HEK293 (cell line): ENCODE data around the gene GMDS.

Experiments used
- CTCF ChIA-PET: fragments of 350-600 bp; formaldehyde crosslinking; extraction: SDS; loops from one replicate; lab custom pipeline; 2021; ENCODE audit warnings: antibody characterized with exemption; lab: Yijun Ruan, JAX
- POLR2A ChIA-PET: fragments of 300-600 bp; formaldehyde crosslinking; extraction: SDS; loops from one replicate; lab custom pipeline; 2020; ENCODE audit warnings: antibody characterized with exemption, inconsistent platforms; lab: Yijun Ruan, JAX
- H3K27ac ChIP-seq: fragments of 200-500 bp; sonication (Bioruptor generic); 2 replicates; pipeline ENCODE4 v1.5.1; 2014; ENCODE audit warnings: low read depth, low read length, control low read depth, inconsistent platforms; ENCODE audit errors: extremely low read depth
- H3K36me3 ChIP-seq, 2 experiments: fragments of 200-500 bp in 1 of 2; sonication (Bioruptor generic) in 1 of 2; 1 replicate in 1 of 2; 2 replicates in 1 of 2; pipeline ENCODE4 v1.5.1; 2014 to 2017; ENCODE audit warnings: inconsistent platforms in 2 of 2, low read length in 2 of 2; ENCODE audit not compliant: control insufficient read depth in 2 of 2, insufficient read depth in 1 of 2
- H3K4me1 ChIP-seq: fragments of 200-500 bp; sonication (Bioruptor generic); 2 replicates; pipeline ENCODE4 v1.5.1; 2014; ENCODE audit warnings: mild to moderate bottlenecking, low read length, inconsistent platforms; ENCODE audit not compliant: control insufficient read depth, insufficient read depth
- H3K4me3 ChIP-seq: 2 replicates; pipeline ENCODE4 v1.5.1; 2011; ENCODE audit warnings: low read depth, mild to moderate bottlenecking, control low read depth, low read length, moderate library complexity
- H3K9me3 ChIP-seq: fragments of 200-500 bp; sonication (Bioruptor generic); 2 replicates; pipeline ENCODE4 v1.5.1; 2014; ENCODE audit warnings: low read depth, low read length, inconsistent platforms; ENCODE audit not compliant: control insufficient read depth, insufficient read depth
- EGR2 ChIP-seq: fragments of 450-650 bp; formaldehyde crosslinking; IDR thresholded peaks from 2 replicates; pipeline ENCODE4 v1.5.1; 2016; ENCODE audit warnings: low read depth, missing biosample characterization, missing genetic modification characterization
- KLF9 ChIP-seq: fragments of 450-650 bp; formaldehyde crosslinking; IDR thresholded peaks from 2 replicates; pipeline ENCODE4 v1.5.1; 2016; ENCODE audit warnings: missing biosample characterization, missing genetic modification characterization, low read depth
- MEIS1 ChIP-seq: sonication (generic); formaldehyde crosslinking; IDR thresholded peaks from 2 replicates; pipeline ENCODE4 v1.8.1; 2022; ENCODE audit warnings: missing genetic modification reagents, mild to moderate bottlenecking, borderline replicate concordance
- WT1 ChIP-seq: fragments of 450-650 bp; formaldehyde crosslinking; IDR thresholded peaks from 2 replicates; pipeline ENCODE4 v1.5.1; 2016; ENCODE audit warnings: missing biosample characterization, missing genetic modification characterization
- ZFHX2 ChIP-seq: fragments of 450-650 bp; formaldehyde crosslinking; conservative IDR thresholded peaks from 2 replicates; pipeline ENCODE4 v1.5.1; 2016; ENCODE audit warnings: missing biosample characterization, missing genetic modification characterization
- ZNF138 ChIP-seq: fragments of 450-650 bp; formaldehyde crosslinking; IDR thresholded peaks from 2 replicates; pipeline ENCODE4 v1.5.1; 2016; ENCODE audit warnings: missing biosample characterization, missing genetic modification characterization, borderline replicate concordance
- ZNF426 ChIP-seq: fragments of 450-650 bp; formaldehyde crosslinking; IDR thresholded peaks from 2 replicates; pipeline ENCODE4 v1.5.1; 2017; ENCODE audit warnings: missing biosample characterization, missing genetic modification characterization, mild to moderate bottlenecking, inconsistent platforms, moderate library complexity
- ZNF544 ChIP-seq: fragments of 450-650 bp; formaldehyde crosslinking; IDR thresholded peaks from 2 replicates; pipeline ENCODE4 v1.5.0; 2017; ENCODE audit warnings: missing biosample characterization, missing genetic modification characterization
- ZNF596 ChIP-seq: fragments of 450-650 bp; IDR thresholded peaks from 2 replicates; pipeline ENCODE4 v1.5.0; 2018; ENCODE audit warnings: missing biosample characterization, mild to moderate bottlenecking, missing genetic modification characterization, moderate library complexity
- TF ChIP-seq, protein P1 (sequence below): fragments of 450-650 bp; IDR thresholded peaks from 2 replicates; pipeline ENCODE4 v1.5.1; 2018; ENCODE audit warnings: missing biosample characterization, missing genetic modification characterization

GMDS gene

DNA sequence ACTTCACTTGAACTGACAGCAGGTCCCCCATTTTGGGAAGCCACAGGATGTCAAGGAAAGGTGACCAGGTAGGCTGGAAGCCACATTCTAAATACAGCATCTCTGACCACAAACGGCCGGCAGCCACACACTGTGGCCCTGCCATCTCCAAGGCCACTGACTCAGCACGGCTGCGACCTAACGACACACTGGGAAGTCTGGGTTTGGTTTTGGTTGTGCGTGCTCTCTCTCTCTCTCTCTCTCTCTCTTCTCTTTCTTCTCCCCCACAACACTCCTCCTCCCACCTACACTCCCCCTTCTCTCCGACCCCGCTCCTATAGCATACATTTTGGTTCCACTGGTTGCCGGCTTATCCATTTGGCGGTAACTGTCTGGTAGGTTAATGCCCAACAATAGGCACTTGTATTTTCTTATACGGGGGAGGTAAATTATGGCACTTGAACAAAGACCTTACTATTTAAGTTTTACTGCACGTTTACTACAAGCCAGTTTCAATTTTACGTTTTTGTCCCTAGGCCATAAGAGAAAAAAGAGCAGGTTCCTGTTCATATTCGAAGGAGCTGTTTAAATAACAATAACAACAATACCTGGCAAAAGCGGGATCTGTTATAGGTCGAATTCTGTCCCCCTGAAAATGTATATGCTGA lies 103.6 kb downstream of the GMDS start:
- CTCF ChIA-PET = interaction anchor here (0.9 kb wide), 1 partner anchor 38 kb away, joined by 5 read pairs; no protein-coding TSS in a partner anchor
- no peaks in the 10 kb centered on the region for H3K9me3 ChIP-seq
- POLR2A ChIA-PET = no interaction called here
- TF ChIP-seq ZFHX2 (tag by site-specific recombination) (peak; percentile 18; the same call in 1 of the 2 replicates), EGR2 (tag by site-specific recombination) (peak; percentile 63), ZNF426 (no peak), ZNF138 (tag by site-specific recombination) (no peak), ZNF596 (tag by site-specific recombination) (peak; percentile 70)
- TF ChIP-seq, protein P1, sequence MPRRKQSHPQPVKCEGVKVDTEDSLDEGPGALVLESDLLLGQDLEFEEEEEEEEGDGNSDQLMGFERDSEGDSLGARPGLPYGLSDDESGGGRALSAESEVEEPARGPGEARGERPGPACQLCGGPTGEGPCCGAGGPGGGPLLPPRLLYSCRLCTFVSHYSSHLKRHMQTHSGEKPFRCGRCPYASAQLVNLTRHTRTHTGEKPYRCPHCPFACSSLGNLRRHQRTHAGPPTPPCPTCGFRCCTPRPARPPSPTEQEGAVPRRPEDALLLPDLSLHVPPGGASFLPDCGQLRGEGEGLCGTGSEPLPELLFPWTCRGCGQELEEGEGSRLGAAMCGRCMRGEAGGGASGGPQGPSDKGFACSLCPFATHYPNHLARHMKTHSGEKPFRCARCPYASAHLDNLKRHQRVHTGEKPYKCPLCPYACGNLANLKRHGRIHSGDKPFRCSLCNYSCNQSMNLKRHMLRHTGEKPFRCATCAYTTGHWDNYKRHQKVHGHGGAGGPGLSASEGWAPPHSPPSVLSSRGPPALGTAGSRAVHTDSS (tag by site-specific recombination) = no peak
- H3K4me1 ChIP-seq = no peaks in the 10 kb centered on the region
- H3K27ac ChIP-seq = no peak overlapping the region
- H3K36me3 ChIP-seq = no peaks in the 10 kb centered on the region
- H3K4me3 ChIP-seq = no peak overlapping the region

DNA sequence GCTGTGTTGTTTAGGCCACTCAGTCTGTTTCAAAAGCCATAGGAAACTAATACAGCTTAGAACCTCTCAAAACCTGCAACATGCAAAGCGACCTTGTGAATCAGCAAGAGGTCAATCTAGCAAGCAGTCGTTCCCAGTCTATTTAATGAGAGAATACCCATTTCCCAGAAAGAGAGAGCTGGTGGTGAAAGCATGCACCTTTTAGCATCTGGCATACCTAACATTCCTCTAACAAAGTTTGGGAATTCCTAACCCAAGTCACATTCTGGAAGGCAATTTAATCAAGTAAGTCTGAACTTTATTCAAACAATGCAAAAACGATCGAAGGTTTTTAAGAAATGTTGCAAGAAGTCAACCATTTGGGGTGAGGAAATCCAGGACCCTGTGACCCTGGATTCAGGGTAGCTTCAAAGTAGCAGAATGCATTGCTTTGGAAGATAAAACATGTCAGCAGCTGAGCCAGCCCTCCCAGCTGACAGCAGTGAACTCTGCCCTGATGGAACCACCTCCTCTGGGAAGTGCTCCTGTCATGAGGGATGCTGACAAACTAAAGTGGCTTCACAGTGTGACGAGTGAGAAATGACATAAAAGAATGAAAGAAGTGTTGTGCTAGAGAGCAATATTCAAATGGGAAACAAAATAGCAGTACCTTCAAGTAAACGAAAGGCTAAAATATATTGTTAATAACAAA lies 104.8 kb downstream of the GMDS start:
- no peak overlapping the region for H3K27ac ChIP-seq
- CTCF ChIA-PET = interaction anchor here (0.9 kb wide), 1 partner anchor 36 kb away, joined by 5 read pairs; no protein-coding TSS in a partner anchor

DNA sequence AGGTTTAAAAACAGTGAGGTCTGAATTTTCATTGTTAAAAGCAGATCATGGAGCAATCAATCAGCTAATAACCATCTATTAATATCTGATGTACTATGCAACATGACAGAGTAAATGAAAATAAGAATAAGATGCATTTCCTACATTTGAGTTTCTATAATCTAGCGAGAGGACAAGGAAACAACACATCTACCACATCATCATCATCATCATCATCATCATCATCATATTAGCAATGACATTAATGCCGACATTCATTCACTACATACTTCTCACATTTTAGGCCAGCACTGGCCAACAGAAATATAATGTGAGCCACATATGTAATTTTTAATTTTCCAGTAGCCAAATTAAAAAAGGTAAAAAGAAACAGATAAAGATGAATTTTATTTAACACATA lies 110.0 kb downstream of the GMDS start:
- CTCF ChIA-PET = interaction anchor here (0.6 to 1.7 kb wide), 3 partner anchors 10 to 56 kb away, joined by 3 to 7 read pairs (median 3); no protein-coding TSS in a partner anchor
- Histone ChIP-seq H3K27ac (no peak overlapping the region), H3K4me3 (no peak overlapping the region), H3K9me3 (no peaks in the 10 kb centered on the region), H3K36me3 (no peaks in the 10 kb centered on the region), H3K4me1 (peaks cover 17% of the 10 kb centered on the region)
- POLR2A ChIA-PET = no interaction called here
- TF ChIP-seq, protein P1 (tag by site-specific recombination) = peak; percentile 85
- TF ChIP-seq MEIS1 (CRISPR knock-in tag) = no peak

More for the DNA sequence above, 104.8 kb downstream of the GMDS start:
- H3K36me3 ChIP-seq = no peaks in the 10 kb centered on the region
- TF ChIP-seq WT1 (tag by site-specific recombination) = no peak
- no peaks in the 10 kb centered on the region for H3K4me1 ChIP-seq
- H3K9me3 ChIP-seq = no peaks in the 10 kb centered on the region
- POLR2A ChIA-PET = no interaction called here
- H3K4me3 ChIP-seq = no peak overlapping the region

DNA sequence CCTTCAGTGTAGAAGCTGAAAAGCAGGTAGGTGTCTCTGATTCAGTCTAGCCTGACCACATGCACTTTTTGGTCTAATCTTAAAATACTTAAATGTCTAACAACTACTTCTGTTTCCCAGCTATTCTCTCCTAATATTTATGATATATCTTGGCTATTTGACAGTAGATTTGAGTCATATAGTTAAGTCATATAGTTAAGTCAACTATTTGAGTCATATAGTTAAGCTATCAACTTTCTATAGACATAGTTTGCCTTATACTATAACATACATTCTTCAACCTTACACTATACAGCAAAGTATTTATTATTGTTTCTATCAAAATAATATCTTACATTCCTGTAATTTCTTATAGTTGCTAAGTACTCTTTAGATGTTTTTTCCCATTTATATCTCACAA lies 110.9 kb downstream of the GMDS start:
- Histone ChIP-seq H3K9me3 (no peaks in the 10 kb centered on the region), H3K4me1 (peaks cover 17% of the 10 kb centered on the region), H3K4me3 (no peak overlapping the region), H3K27ac (no peak overlapping the region), H3K36me3 (no peaks in the 10 kb centered on the region)
- POLR2A ChIA-PET = no interaction called here
- CTCF ChIA-PET = interaction anchor here (0.6 to 1.7 kb wide), 7 partner anchors 9 to 406 kb away, joined by 3 to 7 read pairs (median 3); no protein-coding TSS in a partner anchor
- TF ChIP-seq ZNF544 (tag by site-specific recombination) (no peak), KLF9 (tag by site-specific recombination) (no peak)
